WERI-Rb-1 (cell line): Measurements from ENCODE around the gene CENPP.

Source experiments
- DNase-seq: peaks from one replicate; pipeline ENCODE4 v3.0.0-alpha.2; 2020
- H3K27ac ChIP-seq: fragments of 250-450 bp; sonication (Bioruptor Pico); 2 replicates; pipeline ENCODE4 v1.5.1; 2020; ENCODE audit warnings: mild to moderate bottlenecking, moderate library complexity
- H3K27me3 ChIP-seq: fragments of 250-450 bp; sonication (Bioruptor Pico); 2 replicates; pipeline ENCODE4 v1.5.1; 2021; ENCODE audit warnings: mild to moderate bottlenecking, low read depth, moderate library complexity; ENCODE audit not compliant: insufficient read depth, severe bottlenecking
- H3K36me3 ChIP-seq: fragments of 250-450 bp; sonication (Bioruptor Pico); 2 replicates; pipeline ENCODE4 v1.5.1; 2020; ENCODE audit warnings: mild to moderate bottlenecking, moderate library complexity
- H3K4me3 ChIP-seq: 2 replicates; pipeline ENCODE4 v1.5.1; 2011; ENCODE audit warnings: low read depth, mild to moderate bottlenecking, control low read depth, low read length
- H3K9me3 ChIP-seq: fragments of 250-450 bp; sonication (Bioruptor Pico); 2 replicates; pipeline ENCODE4 v1.5.1; 2021; ENCODE audit warnings: mild to moderate bottlenecking, moderate library complexity; ENCODE audit not compliant: severe bottlenecking
- CTCF ChIP-seq: IDR thresholded peaks from 2 replicates; pipeline ENCODE4 v1.5.1; 2011; ENCODE audit warnings: low read depth, mild to moderate bottlenecking, control low read depth, inconsistent platforms, low read length

CENPP gene

DNA sequence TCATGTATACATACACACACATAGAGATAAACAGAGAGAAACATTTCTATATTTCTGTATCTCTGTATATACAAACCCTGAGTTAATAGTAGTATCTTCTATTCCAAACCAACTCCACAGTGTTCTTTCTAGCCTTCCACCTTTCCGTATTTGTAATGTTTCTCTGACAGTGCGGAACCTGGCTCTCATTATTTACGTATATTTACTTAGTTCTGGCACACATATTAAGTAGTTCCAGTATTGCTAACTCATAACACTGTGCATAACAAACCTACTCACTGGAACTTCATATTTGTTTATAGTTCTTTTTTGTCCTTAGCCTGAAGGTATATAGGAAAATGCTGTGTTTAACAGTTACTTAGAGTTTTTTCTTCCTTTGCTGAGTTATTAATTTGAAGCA lies 72.1 kb downstream of the CENPP start:
- Histone ChIP-seq H3K27me3 (no peaks in the 10 kb centered on the region), H3K4me3 (no peak overlapping the region), H3K27ac (no peak overlapping the region), H3K9me3 (no peaks in the 10 kb centered on the region), H3K36me3 (no peaks in the 10 kb centered on the region)
- DNase-seq: no peak
- no peak for TF ChIP-seq CTCF

DNA sequence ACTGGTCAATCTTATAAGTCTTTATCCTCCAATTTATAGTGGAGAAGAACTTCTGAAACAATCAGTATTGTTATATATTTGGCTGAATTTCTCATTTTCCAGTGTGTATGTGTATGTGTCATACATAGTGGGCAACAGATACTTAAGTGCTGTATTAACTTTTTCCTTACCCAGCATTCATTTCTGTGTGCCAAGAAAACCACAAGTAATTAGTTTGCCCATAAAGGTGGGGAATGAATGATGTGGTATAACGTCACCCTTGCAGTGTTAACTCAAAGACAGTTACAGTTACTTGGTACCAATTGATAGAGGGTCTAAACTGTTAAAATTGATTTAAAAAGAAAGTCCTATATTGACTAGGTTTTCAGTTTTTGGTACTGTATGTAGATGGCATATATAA lies 76.6 kb downstream of the CENPP start:
- no peaks in the 10 kb centered on the region for H3K9me3 ChIP-seq
- no peak overlapping the region for H3K27ac ChIP-seq
- TF ChIP-seq CTCF: no peak
- H3K4me3 ChIP-seq: no peak overlapping the region
- H3K36me3 ChIP-seq: no peaks in the 10 kb centered on the region
- DNase-seq: no peak
- H3K27me3 ChIP-seq: no peaks in the 10 kb centered on the region

- no peak for TF ChIP-seq CTCF
- H3K4me3 ChIP-seq: no peak overlapping the region
Measured at GRCh38 chr9:92402826-92403745, 77.3 kb downstream of the CENPP start.

DNA sequence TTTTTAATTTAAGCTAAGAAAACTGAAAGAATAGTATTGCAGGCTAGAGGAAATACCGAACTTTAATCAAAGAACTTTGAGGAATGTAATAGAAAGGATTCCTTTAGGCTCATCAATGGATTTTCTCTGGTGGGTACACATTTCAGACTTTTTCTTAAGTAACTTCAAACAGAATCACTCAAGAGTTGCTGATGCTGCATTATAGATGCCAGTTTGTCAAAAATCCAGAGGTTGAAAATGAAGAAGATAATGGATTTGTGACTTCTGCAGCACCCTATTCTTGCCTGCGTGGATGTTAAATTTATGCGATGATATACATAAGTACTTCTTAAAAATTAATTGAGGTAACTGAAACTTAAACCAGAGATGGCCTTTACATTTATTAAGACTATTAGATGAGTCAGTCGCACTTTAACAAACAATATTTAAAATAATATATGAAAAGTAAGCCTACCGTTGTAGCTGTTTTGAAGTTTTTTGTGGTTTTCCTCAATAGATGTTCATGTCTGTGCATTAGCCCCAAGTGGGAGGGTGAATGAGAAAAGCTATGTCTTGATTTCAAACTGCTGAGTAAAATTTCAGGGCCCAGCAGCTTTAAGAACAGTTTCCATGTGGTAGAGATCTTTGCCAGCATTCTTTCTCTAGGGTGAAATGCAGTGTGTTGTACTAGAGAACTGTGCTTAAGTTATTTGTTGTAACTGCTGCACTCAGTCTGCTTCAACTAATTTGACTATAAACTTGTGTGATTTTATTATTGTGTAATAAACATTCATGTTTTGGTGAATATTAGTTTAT lies 78.5 kb downstream of the CENPP start, which contains the start of gene OGN:
Gene OGN (minus strand): TSS at position 537 of the 795 bp plus-strand sequence. CDS start 1,171 bp downstream, outside the sequence.
- Histone ChIP-seq H3K9me3 (no peaks in the 10 kb centered on the region), H3K4me3 (no peak within 1 kb of the TSS), H3K27me3 (no peaks in the 10 kb centered on the region), H3K27ac (no peak within 1 kb of the TSS), H3K36me3 (no peaks in the 10 kb centered on the region)
- no peak for DNase-seq
- no peak for TF ChIP-seq CTCF

More at GRCh38 chr9:92402826-92403745, 77.3 kb downstream of the CENPP start:
- Histone ChIP-seq H3K27me3 (no peaks in the 10 kb centered on the region), H3K27ac (no peak overlapping the region), H3K9me3 (no peaks in the 10 kb centered on the region), H3K36me3 (no peaks in the 10 kb centered on the region)
- DNase-seq: no peak

GRCh38 chr9:92405818-92406217 lies 80.1 kb downstream of the CENPP start:
- no peaks in the 10 kb centered on the region for H3K27me3 ChIP-seq
- no peaks in the 10 kb centered on the region for H3K36me3 ChIP-seq
- no peaks in the 10 kb centered on the region for H3K9me3 ChIP-seq
- TF ChIP-seq CTCF: no peak
- DNase-seq: no peak
- H3K4me3 ChIP-seq: no peak overlapping the region
- H3K27ac ChIP-seq: no peak overlapping the region
